ENCODE measurements around the gene TTLL12. TPM values are rescaled to one million over a fixed set of nuclear protein-coding genes. Genes with fewer than 3 reads are reported as not detected.
A peak's percentile ranks its signal among the peaks of the same experiment; 100 is the strongest.

Gene TTLL12
- total RNA-seq, 4 donors from 2014 or later: 20.0 to 35.2 (median 28.6) TPM

GRCh38 chr22:43160497-43161126 lies 26.3 kb downstream of the TTLL12 start:
- whole genome bisulfite sequencing, 2 donors: 96 to 97% methylated on average over 8 of the region's 8 CpGs
- Histone ChIP-seq H3K36me3 (no peaks in the 10 kb centered on the region), H3K27ac (no peak overlapping the region)

GRCh38 chr22:43159484-43160178 lies 27.3 kb downstream of the TTLL12 start:
- no peaks in the 10 kb centered on the region for H3K36me3 ChIP-seq
- no peak overlapping the region for H3K27ac ChIP-seq
- 65 to 84% methylated on average over 7 to 15 of the region's 18 CpGs for WGBS, 2 donors
- TF ChIP-seq CTCF (IDR thresholded peaks at IDR 0.05) (no peak), POLR2A (IDR thresholded peaks at IDR 0.05) (no peak)
- H3K4me1 ChIP-seq: peaks cover 8 to 18% of the 10 kb centered on the region in 2 donors
- H3K27me3 ChIP-seq: no peaks in the 10 kb centered on the region
- intact Hi-C loops (cut with DNase I): no loop called here
- H3K9me3 ChIP-seq: no peaks in the 10 kb centered on the region
- H3K4me3 ChIP-seq (replicated peaks in 1 of 3): no peak overlapping the region
- peak; percentile 20 to 23 for DNase-seq

More at GRCh38 chr22:43160497-43161126, 26.3 kb downstream of the TTLL12 start:
- no peak for DNase-seq
- Histone ChIP-seq H3K27me3 (no peaks in the 10 kb centered on the region), H3K4me1 (peaks cover 14 to 27% of the 10 kb centered on the region in 2 donors), H3K4me3 (replicated peaks in 1 of 3) (no peak overlapping the region), H3K9me3 (no peaks in the 10 kb centered on the region)
- TF ChIP-seq CTCF (IDR thresholded peaks at IDR 0.05) (no peak), POLR2A (IDR thresholded peaks at IDR 0.05) (no peak)
- intact Hi-C loops (cut with DNase I): no loop called here

GRCh38 chr22:43158778-43159483 lies 28.0 kb downstream of the TTLL12 start:
- no peaks in the 10 kb centered on the region for H3K36me3 ChIP-seq
- no peak overlapping the region for H3K27ac ChIP-seq
- intact Hi-C loops (cut with DNase I): no loop called here
- H3K4me1 ChIP-seq: peaks cover 3 to 11% of the 10 kb centered on the region in 2 donors
- no peak overlapping the region for H3K4me3 ChIP-seq (replicated peaks in 1 of 3)
- no peaks in the 10 kb centered on the region for H3K9me3 ChIP-seq
- TF ChIP-seq CTCF (IDR thresholded peaks at IDR 0.05) (no peak), POLR2A (IDR thresholded peaks at IDR 0.05) (no peak)
- WGBS, 2 donors: 85 to 88% methylated on average over 17 to 23 of the region's 24 CpGs
- no peaks in the 10 kb centered on the region for H3K27me3 ChIP-seq
- DNase-seq: no peak

- TF ChIP-seq CTCF (IDR thresholded peaks at IDR 0.05) (no peak), POLR2A (IDR thresholded peaks at IDR 0.05) (no peak)
- 90 to 92% methylated on average over 9 of the region's 9 CpGs for WGBS, 2 donors
- no peaks in the 10 kb centered on the region for H3K9me3 ChIP-seq
- no peaks in the 10 kb centered on the region for H3K27me3 ChIP-seq
- intact Hi-C loops (cut with DNase I): no loop called here
- peaks cover 0 to 2% of the 10 kb centered on the region in 2 donors for H3K4me1 ChIP-seq
- H3K36me3 ChIP-seq: no peaks in the 10 kb centered on the region
- DNase-seq: no peak
- no peak overlapping the region for H3K4me3 ChIP-seq (replicated peaks in 1 of 3)
- H3K27ac ChIP-seq: no peak overlapping the region
Observed at GRCh38 chr22:43157874-43158546, 28.9 kb downstream of the TTLL12 start.
